Gastrocnemius medialis (tissue), 4 donors: ENCODE data around the gene TMEM87B. TPM values are rescaled to one million over a fixed set of nuclear protein-coding genes. Genes with fewer than 3 reads are reported as not detected.
"Not testable (repeated sequence)": the region's sequence is repeated elsewhere in the genome, so short reads cannot be mapped to it uniquely, and the experiment has no call there.

Experiments used
- ATAC-seq, 2 donors: fragments of 150-250 bp; one replicate each; pipeline ENCODE4 v1.9.1; 2016
- DNase-seq, 2 donors: peaks; one replicate each; pipeline ENCODE4 v3.0.0-alpha.2; 2019
- H3K27ac ChIP-seq, 4 donors: fragments of 200-600 bp; sonication (generic); 1 replicate in 1 of 4; 2 replicates in 3 of 4; pipeline ENCODE4 v1.5.1; 2016 to 2018; ENCODE audit warnings: mild to moderate bottlenecking in 2 of 4, moderate library complexity in 1 of 4
- H3K27me3 ChIP-seq, 3 donors: fragments of 200-600 bp; sonication (generic) in 2 of 3; 1 replicate in 1 of 3; 2 replicates in 2 of 3; pipeline versions ENCODE4 v1.5.1 to v1.6.0; 2016 to 2019; ENCODE audit warnings: mild to moderate bottlenecking in 1 of 3, moderate library complexity in 1 of 3
- H3K36me3 ChIP-seq, 2 donors: fragments of 200-600 bp; sonication (generic) in 1 of 2; one replicate each; pipeline ENCODE4 v1.5.1; 2017 to 2018
- H3K4me1 ChIP-seq, 2 donors: fragments of 200-600 bp; sonication (generic) in 1 of 2; one replicate each; pipeline ENCODE4 v1.5.1; 2016 to 2017; ENCODE audit warnings: mild to moderate bottlenecking in 2 of 2
- H3K4me3 ChIP-seq, 4 donors: fragments of 200-600 bp; sonication (generic) in 3 of 4; 1 replicate in 1 of 4; 2 replicates in 3 of 4; pipeline ENCODE4 v1.5.1; 2016 to 2019; ENCODE audit warnings: mild to moderate bottlenecking in 2 of 4
- H3K9me3 ChIP-seq, 3 donors: fragments of 200-600 bp; sonication (generic) in 2 of 3; 1 replicate in 1 of 3; 2 replicates in 2 of 3; pipeline ENCODE4 v1.5.1; 2016 to 2019
- CTCF ChIP-seq, 5 experiments: fragments of 450-650 bp in 3 of 5; fragments of 200-600 bp in 2 of 5; sonication (generic) in 2 of 5; IDR thresholded peaks in 4 of 5; conservative IDR thresholded peaks in 1 of 5; 1 replicate in 4 of 5; 2 replicates in 1 of 5; pipeline ENCODE4 v1.5.1; 2016 to 2019; ENCODE audit warnings: antibody characterized with exemption in 5 of 5, mild to moderate bottlenecking in 3 of 5, moderate library complexity in 3 of 5
- POLR2A ChIP-seq, 2 donors: fragments of 450-650 bp; IDR thresholded peaks; one replicate each; pipeline ENCODE4 v1.6.1; 2017; ENCODE audit warnings: antibody characterized with exemption in 2 of 2, mild to moderate bottlenecking in 2 of 2, moderate library complexity in 2 of 2
- in situ Hi-C, 4 donors: fragments of 200-750 bp; cut with MboI; loops; one replicate each; pipeline versions ENCODE4 v1.15.0 to v1.8.0; 2017; ENCODE audit warnings: low sequenced_read_pairs in 4 of 4
- intact Hi-C: fragments of 100-400 bp; cut with DNase I; formaldehyde crosslinking; loops from one replicate; pipeline ENCODE4 v1.15.1; 2023; ENCODE audit warnings: low total_unique reads
- total RNA-seq, 4 donors: library from RNA; depleted of rRNA; stranded (reverse); fragments of >200 nt; gene quantifications; one replicate each; pipeline versions ENCODE4 v1.1.0 to v1.2.3, GENCODE V29; 2016

Gene TMEM87B
- total RNA-seq, 4 donors from 2014 or later: 2.6 to 5.0 (median 3.1) TPM

GRCh38 chr2:112061299-112061698 is 6.2 kb downstream of the TMEM87B start:
- H3K4me1 ChIP-seq: peaks cover 8 to 18% of the 10 kb centered on the region in 2 donors
- ATAC-seq (no peak), DNase-seq (no peak)
- no peak overlapping the region for H3K27ac ChIP-seq
- peaks cover 0 to 5% of the 10 kb centered on the region in 2 donors for H3K36me3 ChIP-seq
- intact Hi-C loops (no loop called here), in situ Hi-C loops (no loop called here)
- no peaks in the 10 kb centered on the region for H3K9me3 ChIP-seq
- no peaks in the 10 kb centered on the region for H3K27me3 ChIP-seq
- no peak for TF ChIP-seq CTCF (IDR thresholded peaks at IDR 0.05 in 4 of 5, conservative IDR thresholded peaks at IDR 0.05 in 1 of 5)
- no peak for TF ChIP-seq POLR2A (IDR thresholded peaks at IDR 0.05)
- no peak overlapping the region for H3K4me3 ChIP-seq

DNA sequence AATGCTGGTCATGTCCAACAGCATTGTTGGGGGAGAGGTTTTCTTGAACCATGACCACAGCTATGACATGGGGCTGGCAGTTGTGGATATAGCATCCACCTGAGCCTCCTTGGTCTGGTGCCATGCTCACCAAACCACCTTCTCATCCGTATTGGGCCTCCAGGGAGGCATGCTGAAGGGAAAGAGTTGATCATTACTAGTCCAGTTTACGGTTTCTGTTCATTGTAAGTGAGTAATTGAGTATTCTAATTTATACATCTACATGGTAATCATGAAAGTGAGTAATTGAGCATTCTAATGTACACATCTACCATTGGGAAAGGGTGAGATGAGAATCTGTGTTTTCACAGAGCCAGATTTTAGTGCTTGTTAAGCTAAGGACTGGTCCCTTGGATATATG is 6.8 kb downstream of the TMEM87B start:
- Histone ChIP-seq H3K36me3 (peaks cover 0 to 7% of the 10 kb centered on the region in 2 donors), H3K27ac (no peak overlapping the region), H3K4me1 (peaks cover 7 to 14% of the 10 kb centered on the region in 2 donors), H3K4me3 (no peak overlapping the region), H3K27me3 (no peaks in the 10 kb centered on the region), H3K9me3 (no peaks in the 10 kb centered on the region)
- no peak for DNase-seq
- ATAC-seq: no peak
- in situ Hi-C loops: no loop called here
- TF ChIP-seq CTCF (IDR thresholded peaks at IDR 0.05 in 4 of 5, conservative IDR thresholded peaks at IDR 0.05 in 1 of 5): no peak
- no peak for TF ChIP-seq POLR2A (IDR thresholded peaks at IDR 0.05)
- intact Hi-C loops: no loop called here

DNA sequence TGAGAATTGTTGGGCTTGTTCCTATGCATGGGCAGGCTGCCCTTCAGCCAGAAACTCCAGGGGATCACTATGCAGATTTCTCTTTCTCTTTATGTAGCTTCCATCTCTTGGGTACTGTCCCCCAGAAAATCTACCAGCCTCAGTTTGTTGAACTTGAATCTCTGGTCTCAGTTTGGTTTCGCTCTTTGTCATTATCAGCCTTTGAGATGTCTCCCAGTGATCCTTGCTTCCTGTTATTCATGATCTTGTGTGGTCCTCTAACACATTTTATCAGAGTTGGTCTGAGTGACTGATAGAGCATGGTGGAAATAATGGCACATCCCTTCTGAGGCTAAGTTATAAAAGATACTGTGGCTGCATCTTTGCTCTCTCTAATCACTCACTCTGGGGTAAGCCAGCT is 7.8 kb downstream of the TMEM87B start:
- intact Hi-C loops: no loop called here
- peaks cover 0 to 17% of the 10 kb centered on the region in 2 donors for H3K36me3 ChIP-seq
- H3K4me1 ChIP-seq: peaks cover 0 to 4% of the 10 kb centered on the region in 2 donors
- no peaks in the 10 kb centered on the region for H3K27me3 ChIP-seq
- DNase-seq: no peak
- H3K4me3 ChIP-seq: no peak overlapping the region
- H3K27ac ChIP-seq: no peak overlapping the region
- in situ Hi-C loops: no loop called here
- ATAC-seq: no peak
- no peak for TF ChIP-seq POLR2A (IDR thresholded peaks at IDR 0.05)
- no peak for TF ChIP-seq CTCF (IDR thresholded peaks at IDR 0.05 in 4 of 5, conservative IDR thresholded peaks at IDR 0.05 in 1 of 5)
- H3K9me3 ChIP-seq: no peaks in the 10 kb centered on the region

DNA sequence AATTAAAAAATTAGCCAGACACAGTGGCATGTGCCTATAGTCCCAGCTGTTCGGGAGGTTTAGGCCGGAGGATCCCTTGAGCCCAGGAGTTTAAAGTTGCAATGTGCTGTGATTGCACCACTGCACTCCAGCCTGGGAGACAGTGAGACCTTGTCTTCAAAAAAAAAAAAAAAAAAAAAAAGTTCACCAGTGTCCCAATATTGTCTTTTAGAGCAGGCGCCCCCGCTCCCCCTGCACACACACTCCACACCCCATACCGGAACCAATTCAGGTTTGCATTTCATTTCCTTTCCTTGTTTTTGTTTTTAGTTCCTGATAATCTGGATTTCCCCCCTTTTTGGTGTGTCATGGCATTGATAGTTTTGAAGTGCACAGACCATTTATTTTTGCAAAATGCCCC is 10.4 kb downstream of the TMEM87B start:
- no peak for TF ChIP-seq CTCF (IDR thresholded peaks at IDR 0.05 in 4 of 5, conservative IDR thresholded peaks at IDR 0.05 in 1 of 5)
- TF ChIP-seq POLR2A (IDR thresholded peaks at IDR 0.05): no peak

DNA sequence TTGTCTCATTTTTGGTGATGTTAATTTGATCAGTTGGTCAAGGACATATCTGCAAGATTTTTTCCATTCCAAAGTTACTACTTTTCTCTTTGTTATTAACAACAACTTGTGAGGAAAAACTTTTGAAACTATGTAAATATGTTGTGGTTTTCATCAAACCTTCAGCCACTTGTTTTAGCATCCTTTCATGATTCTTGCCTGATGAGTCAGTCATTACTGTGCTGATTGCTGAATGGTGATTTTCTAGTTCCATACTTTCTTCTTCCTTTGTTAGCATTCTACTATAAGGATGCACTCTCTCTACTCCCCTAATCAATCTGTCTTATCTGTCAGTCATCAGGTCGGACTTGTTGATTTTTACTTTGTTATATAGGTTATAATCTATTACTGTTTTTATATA is 10.9 kb downstream of the TMEM87B start:
- intact Hi-C loops (no loop called here), in situ Hi-C loops (no loop called here)
- Histone ChIP-seq H3K36me3 (peaks cover 0 to 30% of the 10 kb centered on the region in 2 donors), H3K4me3 (no peak overlapping the region), H3K27ac (no peak overlapping the region), H3K9me3 (no peaks in the 10 kb centered on the region), H3K4me1 (no peaks in the 10 kb centered on the region), H3K27me3 (no peaks in the 10 kb centered on the region)
- no peak for TF ChIP-seq POLR2A (IDR thresholded peaks at IDR 0.05)
- no peak for TF ChIP-seq CTCF (IDR thresholded peaks at IDR 0.05 in 4 of 5, conservative IDR thresholded peaks at IDR 0.05 in 1 of 5)
- ATAC-seq (no peak), DNase-seq (no peak)

More for the DNA sequence above, 10.4 kb downstream of the TMEM87B start:
- Histone ChIP-seq H3K4me3 (no peak overlapping the region), H3K36me3 (peaks cover 0 to 25% of the 10 kb centered on the region in 2 donors), H3K4me1 (no peaks in the 10 kb centered on the region), H3K27ac (no peak overlapping the region), H3K9me3 (no peaks in the 10 kb centered on the region), H3K27me3 (no peaks in the 10 kb centered on the region)
- in situ Hi-C loops: no loop called here
- intact Hi-C loops: no loop called here
- ATAC-seq: no peak
- DNase-seq: no peak

DNA sequence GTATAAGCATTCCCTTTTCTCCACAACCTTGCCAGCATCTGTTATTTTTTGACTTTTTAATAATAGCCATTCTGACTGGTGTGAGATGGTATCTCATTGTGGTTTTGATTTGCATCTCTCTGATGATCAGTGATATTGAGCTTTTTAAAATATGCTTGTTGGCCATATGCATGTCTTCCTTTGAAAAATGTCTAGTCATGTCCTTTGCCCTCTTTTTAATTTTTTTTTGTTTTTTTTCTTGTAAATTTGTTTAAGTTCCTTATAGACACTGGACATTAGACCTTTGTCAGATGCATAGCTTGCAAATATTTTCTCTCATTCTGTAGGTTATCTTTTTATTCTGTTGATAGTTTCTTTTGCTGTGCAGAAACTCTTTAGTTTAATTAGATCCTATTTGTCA is 14.7 kb downstream of the TMEM87B start:
- H3K36me3 ChIP-seq: peaks cover 0 to 31% of the 10 kb centered on the region in 2 donors
- H3K27me3 ChIP-seq, H3K4me3 ChIP-seq, H3K9me3 ChIP-seq, H3K4me1 ChIP-seq, DNase-seq, intact Hi-C loops, in situ Hi-C loops, ATAC-seq, H3K27ac ChIP-seq: not testable (repeated sequence)
